Measurements from ENCODE around the gene SFT2D3. TPM values are rescaled to one million over a fixed set of nuclear protein-coding genes. Genes with fewer than 3 reads are reported as not detected.
A peak's percentile ranks its signal among the peaks of the same experiment; 100 is the strongest.

SFT2D3 gene
- total RNA-seq, 1 experiment from 2014 or later = 7.6 TPM

DNA sequence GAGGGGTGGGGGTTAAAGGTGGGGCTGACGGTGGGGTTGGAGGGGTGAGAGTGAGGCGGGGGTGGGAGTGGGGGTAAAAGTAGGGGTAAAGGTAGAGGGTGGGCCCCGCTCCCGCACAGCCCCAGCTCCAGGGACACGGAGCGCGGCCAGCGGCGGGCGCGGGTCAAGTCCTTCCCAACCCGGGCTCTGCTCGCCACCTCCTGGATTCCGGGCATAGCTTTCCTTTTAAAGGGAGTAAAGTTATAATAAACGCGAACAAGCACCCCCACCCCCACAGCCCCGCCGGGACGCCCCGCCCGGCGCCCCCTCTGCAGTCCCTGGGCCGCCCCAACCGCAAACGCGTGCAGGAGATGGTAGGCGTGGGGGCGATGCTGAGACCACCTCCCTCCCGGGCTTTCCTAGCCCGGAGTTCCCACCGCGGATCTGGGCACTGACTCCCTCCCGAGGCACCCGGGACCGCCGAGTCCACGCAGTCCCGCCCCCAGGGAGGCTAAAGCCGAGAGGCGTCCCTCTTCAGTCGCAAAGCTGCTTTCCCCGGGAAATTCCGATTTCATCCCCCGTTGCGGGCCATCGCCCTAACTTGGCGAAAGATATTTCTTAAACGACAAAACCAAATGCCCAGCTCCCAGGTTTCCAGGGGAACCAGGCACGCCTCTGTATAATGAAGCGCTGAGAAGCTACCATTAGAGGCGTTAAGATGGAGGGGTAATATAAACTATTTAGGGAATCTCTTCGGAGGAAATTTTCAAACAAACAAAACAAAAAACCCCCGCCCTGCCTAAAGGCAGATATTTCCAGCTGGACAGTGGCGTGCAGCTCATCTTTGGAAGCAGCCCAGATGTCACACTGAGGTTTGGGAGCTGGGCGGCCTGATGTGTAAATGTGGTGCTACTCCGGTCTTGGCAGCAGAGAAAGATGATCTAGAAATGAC is 25.7 kb upstream of the SFT2D3 start, which contains the start of gene LIMS2:
Gene LIMS2 (minus strand): TSS at position 200 of the 931 bp plus-strand sequence. CDS start 506 bp downstream, outside the sequence.
- intact Hi-C loops (cut with micrococcal nuclease; ENCODE audit: unreplicated experiment) = no loop called here
- H3K9me3 ChIP-seq (ENCODE audit: low read depth, low read length, poor library complexity, severe bottlenecking) = no peaks in the 10 kb centered on the region
- CTCF ChIA-PET = no interaction called here
- DNase-seq (ENCODE audit: low spot score) = peak; percentile 24
- H3K4me3 ChIP-seq (ENCODE audit: low read depth, low read length, poor library complexity, severe bottlenecking) = peak within 1 kb of the TSS; percentile 52
- no TSS peak for BruUV-seq (replicated peaks)
- peaks cover 13% of the 10 kb centered on the region for H3K27me3 ChIP-seq (replicated peaks; ENCODE audit: insufficient read depth, low read depth, low read length, poor library complexity)
- no peaks in the 10 kb centered on the region for H3K36me3 ChIP-seq (ENCODE audit: insufficient read depth, low read length, poor library complexity, severe bottlenecking)
- POLR2A ChIA-PET (ENCODE audit: low non-redundant PET) = interaction anchor here (0.6 kb wide), 1 partner anchor 927 kb away, joined by 3 read pairs; no protein-coding TSS in a partner anchor
- no peaks in the 10 kb centered on the region for H3K4me1 ChIP-seq (ENCODE audit: insufficient read depth, low read length, poor library complexity, severe bottlenecking)
- TF ChIP-seq EZH2 (IDR thresholded peaks at IDR 0.05; ENCODE audit: borderline replicate concordance, low read depth, low read length, poor library complexity, severe bottlenecking) = no peak
- TF ChIP-seq, protein P1, sequence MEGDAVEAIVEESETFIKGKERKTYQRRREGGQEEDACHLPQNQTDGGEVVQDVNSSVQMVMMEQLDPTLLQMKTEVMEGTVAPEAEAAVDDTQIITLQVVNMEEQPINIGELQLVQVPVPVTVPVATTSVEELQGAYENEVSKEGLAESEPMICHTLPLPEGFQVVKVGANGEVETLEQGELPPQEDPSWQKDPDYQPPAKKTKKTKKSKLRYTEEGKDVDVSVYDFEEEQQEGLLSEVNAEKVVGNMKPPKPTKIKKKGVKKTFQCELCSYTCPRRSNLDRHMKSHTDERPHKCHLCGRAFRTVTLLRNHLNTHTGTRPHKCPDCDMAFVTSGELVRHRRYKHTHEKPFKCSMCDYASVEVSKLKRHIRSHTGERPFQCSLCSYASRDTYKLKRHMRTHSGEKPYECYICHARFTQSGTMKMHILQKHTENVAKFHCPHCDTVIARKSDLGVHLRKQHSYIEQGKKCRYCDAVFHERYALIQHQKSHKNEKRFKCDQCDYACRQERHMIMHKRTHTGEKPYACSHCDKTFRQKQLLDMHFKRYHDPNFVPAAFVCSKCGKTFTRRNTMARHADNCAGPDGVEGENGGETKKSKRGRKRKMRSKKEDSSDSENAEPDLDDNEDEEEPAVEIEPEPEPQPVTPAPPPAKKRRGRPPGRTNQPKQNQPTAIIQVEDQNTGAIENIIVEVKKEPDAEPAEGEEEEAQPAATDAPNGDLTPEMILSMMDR (conservative IDR thresholded peaks at IDR 0.05; ENCODE audit: low read depth, low read length) = no peak
- no peak within 1 kb of the TSS for H3K27ac ChIP-seq (ENCODE audit: low read depth, low read length, poor library complexity, severe bottlenecking)

DNA sequence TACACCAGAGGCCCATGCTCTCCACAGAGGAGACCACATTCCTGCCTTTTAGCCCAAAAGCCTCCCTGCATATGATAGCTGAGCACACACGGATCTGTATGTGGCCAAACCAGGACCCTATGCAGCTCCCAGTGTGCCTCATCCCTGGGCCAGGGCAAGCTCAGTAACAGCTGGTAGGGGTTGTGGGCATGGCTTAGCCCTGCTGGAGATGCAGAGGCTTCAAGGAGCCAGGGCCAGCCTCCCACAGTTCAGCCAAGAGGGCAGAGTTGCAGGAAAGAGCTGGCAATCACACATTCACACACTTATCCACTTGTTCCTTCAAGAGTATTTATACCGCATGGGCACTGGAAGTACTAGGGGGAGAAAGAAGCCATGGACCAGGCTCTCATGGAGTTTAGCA is 24.4 kb upstream of the SFT2D3 start:
- H3K4me3 ChIP-seq (ENCODE audit: low read depth, low read length, poor library complexity, severe bottlenecking) = no peak overlapping the region
- H3K9me3 ChIP-seq (ENCODE audit: low read depth, low read length, poor library complexity, severe bottlenecking) = no peaks in the 10 kb centered on the region
- H3K27me3 ChIP-seq (replicated peaks; ENCODE audit: insufficient read depth, low read depth, low read length, poor library complexity) = peaks cover 13% of the 10 kb centered on the region
- H3K36me3 ChIP-seq (ENCODE audit: insufficient read depth, low read length, poor library complexity, severe bottlenecking) = no peaks in the 10 kb centered on the region
- TF ChIP-seq EZH2 (IDR thresholded peaks at IDR 0.05; ENCODE audit: borderline replicate concordance, low read depth, low read length, poor library complexity, severe bottlenecking) = no peak
- DNase-seq (ENCODE audit: low spot score) = no peak
- ChIA-PET POLR2A (ENCODE audit: low non-redundant PET) (no interaction called here), CTCF (interaction anchor here (0.5 kb wide), 1 partner anchor 357 kb away, joined by 4 read pairs; no protein-coding TSS in a partner anchor)
- BruUV-seq (replicated peaks) = no TSS peak
- intact Hi-C loops (cut with micrococcal nuclease; ENCODE audit: unreplicated experiment) = no loop called here
- no peaks in the 10 kb centered on the region for H3K4me1 ChIP-seq (ENCODE audit: insufficient read depth, low read length, poor library complexity, severe bottlenecking)
- no peak overlapping the region for H3K27ac ChIP-seq (ENCODE audit: low read depth, low read length, poor library complexity, severe bottlenecking)

DNA sequence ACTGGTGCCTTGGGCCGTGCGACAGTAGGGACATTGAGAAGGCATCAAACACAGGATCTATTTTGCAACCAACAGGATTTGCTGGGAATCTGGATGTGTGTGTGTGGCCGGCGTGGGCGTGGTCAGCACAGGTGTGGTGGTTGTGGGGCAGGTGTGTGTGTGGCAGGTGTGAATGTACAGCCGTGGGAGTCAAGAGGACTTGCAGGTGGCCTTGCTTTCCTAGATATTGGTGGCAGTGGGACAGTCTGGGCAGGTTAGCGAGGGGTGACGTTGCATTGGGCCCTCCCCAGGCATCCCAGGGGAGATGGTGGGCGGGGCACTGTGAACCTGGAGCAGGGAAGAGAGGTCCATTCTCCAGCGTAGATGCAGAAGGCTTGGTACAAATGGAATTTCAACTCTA is 22.8 kb upstream of the SFT2D3 start:
- no TSS peak for BruUV-seq (replicated peaks)
- DNase-seq (ENCODE audit: low spot score) = no peak
- intact Hi-C loops (cut with micrococcal nuclease; ENCODE audit: unreplicated experiment) = no loop called here
- Histone ChIP-seq H3K4me3 (ENCODE audit: low read depth, low read length, poor library complexity, severe bottlenecking) (no peak overlapping the region), H3K27me3 (replicated peaks; ENCODE audit: insufficient read depth, low read depth, low read length, poor library complexity) (peaks cover 13% of the 10 kb centered on the region), H3K4me1 (ENCODE audit: insufficient read depth, low read length, poor library complexity, severe bottlenecking) (no peaks in the 10 kb centered on the region), H3K36me3 (ENCODE audit: insufficient read depth, low read length, poor library complexity, severe bottlenecking) (no peaks in the 10 kb centered on the region), H3K9me3 (ENCODE audit: low read depth, low read length, poor library complexity, severe bottlenecking) (no peaks in the 10 kb centered on the region), H3K27ac (ENCODE audit: low read depth, low read length, poor library complexity, severe bottlenecking) (no peak overlapping the region)
- POLR2A ChIA-PET (ENCODE audit: low non-redundant PET) = no interaction called here
- CTCF ChIA-PET = no interaction called here
- no peak for TF ChIP-seq EZH2 (IDR thresholded peaks at IDR 0.05; ENCODE audit: borderline replicate concordance, low read depth, low read length, poor library complexity, severe bottlenecking)
- TF ChIP-seq, protein P1 (conservative IDR thresholded peaks at IDR 0.05; ENCODE audit: low read depth, low read length) = no peak
